NCI-H345 treated with DMSO at 0.1 percent for 48 hours (cell line): ENCODE results near the gene DNAJA3.

Source experiments
- DNase-seq: peaks from one replicate; lab custom pipeline; 2025; ENCODE audit not compliant: unreplicated experiment; lab: John Stamatoyannopoulos, UW

DNAJA3 gene

DNA sequence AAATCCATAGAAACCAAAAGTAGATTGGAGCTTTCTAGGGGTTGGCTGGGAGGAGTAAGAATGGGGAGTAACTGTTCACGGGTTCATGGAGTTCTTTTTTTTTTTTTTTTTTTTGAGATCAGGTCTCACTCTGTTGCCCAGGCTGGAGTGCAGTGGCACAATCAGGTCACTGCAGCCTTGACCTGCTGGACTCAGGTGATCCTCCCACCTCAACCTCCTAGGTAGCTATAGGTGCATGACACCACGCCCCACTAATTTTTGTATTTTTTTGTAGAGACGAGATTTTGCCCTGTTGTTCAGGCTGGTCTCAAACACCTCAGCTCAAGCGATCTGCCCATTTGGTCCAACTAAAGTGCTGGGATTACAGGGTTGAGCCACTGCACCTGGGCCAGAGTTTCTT lies 47.2 kb downstream of the DNAJA3 start:
- DNase-seq, result no peak

DNA sequence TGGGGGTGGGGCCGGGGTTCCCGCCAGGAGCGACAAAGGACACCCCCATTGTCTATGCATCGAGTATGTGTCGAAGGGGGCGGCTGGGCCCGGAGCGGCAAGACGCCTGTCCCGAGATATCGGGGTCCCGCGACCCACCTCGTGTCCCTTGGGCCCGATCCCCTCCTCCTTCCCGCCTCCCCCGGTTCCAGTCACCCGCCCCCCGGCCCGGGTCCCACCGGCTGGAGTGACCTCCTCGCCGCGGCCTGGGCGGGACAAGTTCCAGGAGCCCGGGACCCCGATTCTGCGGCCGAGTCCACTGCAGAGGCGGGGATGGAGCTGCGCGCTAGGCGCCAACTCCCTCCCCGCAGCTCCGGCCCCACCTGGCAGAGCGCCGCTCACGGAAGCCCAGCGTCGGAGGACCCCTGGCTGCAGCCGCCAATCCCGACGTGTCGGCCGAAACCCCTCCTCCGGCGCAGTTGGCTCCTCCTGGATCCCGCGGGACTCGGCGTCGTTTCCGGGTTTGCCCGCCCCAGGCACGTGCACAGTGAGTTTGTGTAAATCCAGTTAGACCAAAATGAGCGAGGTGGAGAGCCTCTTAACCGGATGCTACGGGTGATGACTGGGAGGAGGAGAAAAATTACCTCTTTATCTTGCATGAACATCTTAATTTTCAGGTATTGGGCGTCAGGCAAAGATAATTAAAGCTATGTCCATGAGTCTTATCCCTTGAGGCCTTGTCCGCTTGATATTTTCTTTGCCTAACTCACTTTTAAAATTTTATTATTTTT lies 48.7 kb downstream of the DNAJA3 start, which contains the start of gene NMRAL1:
Gene NMRAL1 (minus strand): TSS at position 434 of the 770 bp plus-strand sequence. CDS start 493 bp downstream, outside the sequence.
- DNase-seq, result peak; percentile 93

DNA sequence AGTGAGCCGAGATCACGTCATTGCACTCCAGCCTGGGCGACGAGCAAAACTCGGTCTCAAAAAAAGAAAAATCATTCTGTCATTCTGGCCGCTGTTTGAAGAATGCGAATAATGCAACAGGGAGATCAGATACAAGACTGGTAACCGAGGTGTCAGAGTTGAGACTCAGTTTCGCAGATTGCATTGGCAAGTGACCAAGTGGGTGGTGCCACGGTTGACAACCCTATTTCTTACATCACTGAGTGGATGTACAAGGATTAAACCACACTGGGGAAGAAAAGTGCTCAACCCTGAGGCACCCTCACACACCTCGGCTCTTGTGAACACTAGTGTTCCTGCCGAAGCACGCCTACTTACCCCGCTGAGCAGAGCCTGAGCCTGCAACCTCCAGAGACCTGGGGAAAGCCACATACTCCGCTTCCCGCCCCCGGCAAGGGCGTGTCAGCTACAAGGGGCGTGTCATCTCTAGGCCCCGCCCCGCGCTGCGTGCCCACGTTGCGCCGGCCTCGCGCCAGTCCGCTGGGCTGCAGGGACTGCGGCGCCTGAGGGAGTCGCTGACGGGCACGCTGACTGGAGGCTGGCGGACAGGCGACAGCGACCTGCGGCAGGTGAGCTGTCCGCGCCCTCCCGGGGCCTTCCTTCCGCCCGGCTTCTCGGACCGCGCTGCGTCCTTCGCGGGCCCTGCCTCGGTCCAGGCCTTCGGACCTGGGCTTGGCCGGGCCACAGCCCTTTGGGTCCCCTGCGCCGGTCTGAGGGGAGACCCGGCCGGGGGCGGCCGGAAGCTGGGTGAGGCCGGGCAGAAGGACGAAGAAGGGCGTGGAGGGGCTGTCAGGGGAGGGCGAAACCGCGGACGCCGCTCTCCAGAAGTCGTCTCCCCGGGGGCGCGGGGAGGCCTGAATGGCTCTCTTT lies 50.5 kb downstream of the DNAJA3 start, which contains the start of gene HMOX2:
Gene HMOX2 (plus strand): TSS at position 519 of the 909 bp plus-strand sequence. CDS start 29,127 bp downstream, outside the sequence.
- peak; percentile 88 for DNase-seq

DNA sequence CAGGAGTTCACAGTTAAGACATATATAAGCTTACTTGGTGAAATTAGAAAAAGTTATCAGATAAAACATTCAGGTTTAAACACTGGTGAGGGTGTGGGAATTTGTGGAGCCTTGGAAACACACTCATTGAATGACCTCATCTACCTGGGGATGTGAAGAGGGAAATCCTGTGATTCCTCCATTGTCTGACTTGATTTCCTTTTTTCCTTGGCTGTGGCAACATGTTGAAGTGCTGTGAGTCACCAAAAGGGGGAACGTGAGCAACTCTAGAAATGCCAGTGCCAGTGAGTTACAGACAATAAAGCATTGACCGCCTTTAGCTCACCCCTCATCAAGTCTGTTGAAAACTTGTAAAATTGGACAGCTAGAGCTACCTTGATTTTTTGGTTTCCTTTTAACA lies 52.3 kb downstream of the DNAJA3 start:
- no peak for DNase-seq

DNA sequence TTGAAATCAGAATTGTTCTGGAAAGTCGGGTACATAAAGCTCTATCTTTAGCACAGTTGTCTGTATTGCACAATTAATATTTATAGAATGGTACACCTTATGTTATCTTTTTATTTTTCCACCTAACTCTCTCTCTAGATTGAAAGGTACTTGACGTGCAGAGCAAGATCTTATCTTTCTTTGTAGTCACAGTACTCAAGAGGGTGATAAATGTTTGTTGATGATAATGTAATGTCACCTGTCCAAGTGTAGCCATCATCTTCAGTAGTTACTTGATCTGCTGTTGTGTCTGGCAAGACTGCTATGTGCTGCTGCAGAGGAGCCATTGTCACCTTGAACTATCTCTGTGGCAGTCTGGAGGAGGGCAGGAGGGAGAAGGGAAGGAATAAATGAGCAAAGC lies 55.9 kb downstream of the DNAJA3 start:
- DNase-seq, result no peak

DNA sequence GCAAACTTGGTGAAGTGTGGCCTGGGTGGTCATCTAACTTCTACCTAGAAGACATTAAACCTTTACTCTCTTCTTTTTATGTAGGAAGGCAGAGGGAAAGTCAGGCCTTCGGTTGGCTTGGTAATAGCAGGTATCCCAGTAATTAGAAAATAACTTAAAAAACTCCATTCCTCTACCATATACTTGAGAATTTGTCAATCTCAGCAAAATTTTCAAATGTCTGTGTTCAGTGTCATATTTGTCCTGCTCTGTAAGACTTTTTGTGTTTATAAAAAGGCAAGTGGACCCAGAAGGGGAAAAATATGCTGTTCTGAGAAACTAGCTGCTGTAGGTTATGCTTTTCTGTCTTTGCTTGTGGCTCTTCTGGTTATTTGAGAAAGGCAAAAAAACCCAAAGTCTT lies 56.3 kb downstream of the DNAJA3 start:
- no peak for DNase-seq

DNA sequence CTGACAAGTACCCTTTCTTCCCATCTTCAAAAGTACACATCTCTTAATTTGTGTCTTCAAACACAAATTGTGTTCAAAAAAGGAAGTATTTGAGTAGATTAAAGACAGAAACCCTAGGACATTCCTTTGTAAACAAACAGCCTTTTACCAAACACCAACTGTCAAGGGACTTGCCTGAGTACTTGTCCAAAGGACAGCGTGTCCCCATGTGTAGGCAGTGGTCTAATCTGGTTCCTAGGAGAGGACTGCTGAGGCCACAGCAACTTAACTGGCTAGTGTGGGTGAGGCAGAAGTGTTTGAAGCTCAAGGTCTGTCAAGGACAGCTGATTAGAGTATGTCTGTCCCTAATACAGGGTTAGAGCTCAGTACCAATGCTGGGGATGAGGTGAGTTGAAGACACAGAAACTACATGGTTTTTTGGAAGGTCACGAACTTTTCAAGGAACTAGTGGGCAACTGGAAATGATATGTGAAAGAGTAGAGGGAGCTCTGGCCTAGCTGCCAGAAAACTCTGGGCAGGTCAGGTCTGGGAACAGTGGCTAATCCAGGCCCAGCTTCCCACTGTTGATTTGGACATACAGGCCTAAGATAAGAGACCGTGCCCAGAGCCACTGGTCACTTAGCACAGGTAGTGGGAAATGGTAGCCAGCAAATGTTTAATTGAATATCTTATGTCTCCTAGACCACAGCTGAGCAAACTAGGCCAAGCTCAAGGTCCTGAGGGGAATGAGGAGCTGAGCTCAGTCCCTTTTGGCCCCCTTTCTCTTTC lies 60.6 kb downstream of the DNAJA3 start:
- DNase-seq, result no peak

DNA sequence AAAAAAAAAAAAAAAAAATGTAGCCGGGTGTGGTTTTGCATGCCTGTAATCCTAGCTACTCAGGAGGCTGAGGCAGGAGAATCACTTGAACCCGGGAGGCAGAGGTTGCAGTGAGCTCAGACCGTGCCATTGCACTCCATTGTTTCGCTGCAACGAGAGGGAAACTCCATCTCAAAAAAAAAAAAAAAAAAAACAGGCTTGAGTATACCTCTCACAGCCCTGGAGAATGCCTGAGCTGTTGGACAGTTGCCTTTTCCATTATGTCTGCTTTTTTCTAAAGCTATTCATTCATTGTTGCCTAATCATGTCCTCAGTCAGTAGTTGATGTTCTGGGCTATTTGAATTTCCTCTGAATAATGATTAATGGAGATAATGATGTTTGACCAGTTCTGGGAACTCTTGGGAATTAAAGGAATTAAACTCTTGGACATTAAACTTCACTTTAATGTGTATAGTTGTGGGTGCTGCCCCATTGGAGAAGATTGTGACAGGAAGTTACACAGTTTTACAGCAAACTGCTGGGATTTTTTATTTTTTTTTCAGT lies 62.4 kb downstream of the DNAJA3 start:
- DNase-seq, result no peak

DNA sequence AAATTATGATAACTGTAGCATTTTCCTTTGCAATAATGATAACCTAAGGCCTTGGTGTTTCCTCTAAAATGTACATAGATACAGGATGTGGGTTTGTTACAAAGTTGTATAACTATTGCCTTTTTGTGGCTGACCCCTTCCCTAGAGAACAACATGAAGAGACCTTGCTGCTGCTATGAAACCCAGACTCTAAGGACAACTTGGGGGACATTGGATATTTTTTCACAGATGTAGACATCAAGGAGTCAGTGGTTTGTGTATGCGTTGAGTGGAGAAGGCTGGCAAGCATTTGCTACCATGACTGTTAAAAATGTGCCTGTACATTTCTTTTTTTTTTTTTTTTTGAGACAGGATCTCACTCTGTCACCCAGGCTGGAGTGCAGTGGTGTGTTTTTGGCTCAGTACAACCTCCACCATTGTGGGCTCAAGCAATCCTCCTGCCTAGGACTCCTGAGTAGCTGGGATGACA lies 62.9 kb downstream of the DNAJA3 start:
- no peak for DNase-seq

DNA sequence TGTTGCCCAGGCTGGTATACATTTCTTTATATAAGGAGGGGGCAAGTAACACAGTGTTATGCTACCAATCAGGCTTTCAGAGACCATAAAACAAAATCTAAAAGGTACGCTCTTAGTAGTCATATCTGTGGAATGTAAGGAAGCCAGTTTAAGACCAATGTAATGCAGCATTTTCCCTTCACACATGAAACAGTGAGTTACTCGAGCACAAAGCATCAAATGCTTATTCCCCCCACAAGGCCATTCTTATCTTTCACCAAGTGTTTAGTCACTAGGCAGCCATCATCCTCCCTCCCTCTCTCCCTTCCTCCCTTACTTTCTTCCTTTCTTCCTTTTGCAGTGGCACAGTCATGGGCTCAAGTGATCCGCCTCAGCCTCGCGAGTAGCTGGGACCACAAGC lies 63.4 kb downstream of the DNAJA3 start:
- no peak for DNase-seq

DNA sequence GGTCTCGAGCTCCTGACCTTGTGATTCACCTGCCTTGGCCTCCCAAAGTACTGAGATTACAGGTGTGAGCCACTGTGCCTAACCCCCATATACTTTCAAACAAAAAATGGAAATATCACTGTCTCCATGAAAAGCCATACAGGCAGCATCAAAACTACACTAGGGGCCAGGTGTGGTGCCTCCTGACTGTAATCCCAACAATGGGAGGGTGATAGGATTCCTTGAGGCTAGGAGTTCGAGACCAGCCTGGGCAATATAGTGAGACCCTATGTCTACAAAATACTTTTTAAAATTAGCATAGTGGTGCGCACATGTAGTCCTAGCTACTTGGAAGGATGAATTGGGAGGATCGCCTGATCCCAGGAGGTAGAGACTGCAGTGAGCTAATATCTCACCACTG lies 66.2 kb downstream of the DNAJA3 start:
- no peak for DNase-seq

DNA sequence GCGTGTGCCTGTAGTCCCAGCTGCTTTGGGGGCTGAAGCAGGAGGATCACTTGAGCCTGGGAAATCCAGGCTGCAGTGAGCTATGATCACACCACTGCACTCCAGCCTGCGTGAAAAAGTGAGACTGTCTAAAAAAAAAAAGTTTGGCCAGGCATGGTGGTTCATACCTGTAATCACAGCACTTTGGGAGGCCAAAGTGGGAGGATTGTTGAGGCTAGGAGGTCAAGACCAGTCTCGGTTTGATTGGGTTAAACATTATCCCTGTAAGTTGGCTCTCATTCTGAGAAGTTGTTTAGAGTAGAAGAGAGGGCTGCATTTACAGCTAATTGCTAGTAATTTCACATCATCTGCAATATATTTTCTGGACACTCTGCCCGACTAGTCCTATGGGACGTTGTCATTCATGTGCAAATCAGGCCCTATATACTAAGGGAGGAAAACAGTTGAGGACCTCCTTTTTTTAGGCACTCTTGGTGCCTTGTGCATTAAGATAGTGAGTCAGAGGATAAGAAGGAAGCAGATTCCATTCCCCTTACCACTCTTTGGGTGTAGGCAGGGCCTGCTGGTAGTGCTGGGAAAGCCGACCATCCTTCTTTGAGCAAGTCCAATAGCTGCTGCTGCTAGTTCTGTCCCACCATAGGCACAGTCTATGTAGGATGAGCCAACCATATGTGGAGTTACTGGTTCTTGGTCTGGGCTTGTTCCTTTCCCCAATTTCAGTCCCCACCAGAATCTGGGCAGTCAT lies 69.2 kb downstream of the DNAJA3 start:
- no peak for DNase-seq

DNA sequence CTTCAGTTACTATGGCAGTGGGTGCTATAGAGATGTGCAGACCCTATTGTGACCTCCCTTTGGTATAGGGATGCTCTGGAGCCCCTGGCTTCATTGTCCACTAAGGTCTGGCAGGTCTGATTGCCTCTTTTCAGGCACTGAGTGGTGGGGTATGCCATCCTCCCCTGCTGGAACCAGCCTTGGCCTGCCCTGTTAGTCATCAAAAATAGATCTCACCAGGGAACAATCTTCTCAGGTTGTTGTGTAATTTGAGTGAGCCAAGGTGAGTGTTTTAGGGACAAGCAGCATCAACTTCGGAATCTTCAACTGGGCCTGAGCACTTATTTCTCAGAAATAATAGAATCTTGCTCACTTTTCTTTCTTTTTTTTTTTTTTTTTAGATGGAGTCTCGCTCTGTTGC lies 70.1 kb downstream of the DNAJA3 start:
- no peak for DNase-seq

DNA sequence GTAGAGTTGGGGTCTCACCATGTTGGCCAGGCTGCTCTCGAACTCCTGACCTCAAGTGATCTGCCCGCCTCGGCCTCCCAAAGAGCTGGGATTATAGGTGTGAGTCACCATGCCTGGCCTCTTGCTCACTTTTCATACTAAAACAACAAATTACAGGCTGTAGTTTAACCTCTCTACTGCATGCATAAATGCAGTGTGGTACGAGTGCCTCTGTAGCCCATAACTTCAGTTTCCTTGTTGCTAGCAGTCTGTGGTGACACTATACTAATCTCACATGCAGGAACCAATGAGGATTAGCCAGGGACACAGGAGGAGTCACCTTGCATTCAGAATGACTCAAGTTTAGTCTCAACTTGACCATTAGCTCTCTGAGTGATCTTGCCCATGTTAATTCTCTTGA lies 70.6 kb downstream of the DNAJA3 start:
- DNase-seq, result no peak

DNA sequence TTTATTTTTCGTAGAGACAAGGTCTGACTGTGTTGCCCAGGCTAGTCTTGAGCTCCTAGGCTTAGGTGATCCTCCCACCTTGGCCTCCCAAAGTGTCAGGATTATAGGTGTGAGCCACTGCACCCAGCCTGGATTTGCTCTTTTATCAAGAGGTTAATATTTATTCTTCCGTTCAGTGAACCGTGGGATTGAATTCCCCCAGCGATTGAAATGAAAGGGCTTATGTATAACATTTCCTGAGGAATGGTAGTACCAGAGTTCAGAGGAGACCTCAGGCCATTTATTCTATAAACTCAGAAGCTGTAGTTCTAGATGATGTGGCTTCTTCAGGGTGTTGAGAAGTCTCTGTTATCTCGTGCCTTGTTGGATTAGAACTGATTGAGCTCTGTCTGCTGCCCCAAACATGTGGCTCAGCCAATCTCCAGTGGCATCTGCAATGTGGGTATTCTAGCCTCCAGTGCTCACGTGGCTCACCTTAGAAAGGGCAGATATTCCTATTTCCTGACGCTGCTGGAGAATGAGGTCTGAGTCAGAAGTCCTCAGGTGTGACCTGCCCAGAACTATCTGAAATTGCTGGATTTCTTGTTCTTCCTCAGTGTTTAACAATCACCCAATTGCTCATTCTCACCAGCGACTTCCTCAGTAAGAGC lies 73.0 kb downstream of the DNAJA3 start:
- no peak for DNase-seq

DNA sequence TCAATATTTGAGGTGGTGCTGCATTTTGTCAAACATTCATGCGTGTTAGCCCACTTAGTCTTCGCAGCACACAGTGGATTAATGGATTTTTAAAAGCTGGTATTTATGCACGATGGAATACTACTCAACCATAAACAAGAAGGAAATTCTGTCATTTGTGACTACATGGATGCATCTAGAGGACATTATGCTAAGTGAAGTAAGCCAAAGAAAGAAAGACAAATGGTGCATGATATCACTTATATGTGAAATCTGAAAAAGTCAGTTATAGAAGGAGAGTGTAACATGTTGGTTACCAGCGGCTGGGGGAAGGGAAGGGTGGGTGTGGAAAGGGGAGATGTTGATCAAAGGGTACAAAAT lies 73.5 kb downstream of the DNAJA3 start:
- no peak for DNase-seq

DNA sequence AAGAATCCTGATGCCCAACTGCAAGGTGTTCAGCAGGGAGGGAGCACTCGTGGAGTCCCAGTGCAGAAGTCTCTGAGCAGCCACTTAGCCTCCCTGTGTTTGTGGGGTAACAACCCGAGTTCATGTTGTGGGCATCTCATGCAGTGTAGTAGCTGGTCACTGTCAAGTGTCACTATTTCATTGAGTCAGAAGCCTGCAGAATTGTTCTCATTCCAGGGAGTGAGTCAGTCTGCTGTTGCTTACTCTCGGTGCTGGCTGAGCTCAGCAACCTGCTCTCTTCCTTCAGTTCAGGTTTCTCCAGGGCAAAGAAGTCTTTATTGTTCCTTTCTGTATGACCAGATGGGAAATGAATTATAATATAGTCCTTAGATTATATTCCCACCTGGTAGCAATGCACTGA lies 74.6 kb downstream of the DNAJA3 start:
- DNase-seq, result no peak

DNA sequence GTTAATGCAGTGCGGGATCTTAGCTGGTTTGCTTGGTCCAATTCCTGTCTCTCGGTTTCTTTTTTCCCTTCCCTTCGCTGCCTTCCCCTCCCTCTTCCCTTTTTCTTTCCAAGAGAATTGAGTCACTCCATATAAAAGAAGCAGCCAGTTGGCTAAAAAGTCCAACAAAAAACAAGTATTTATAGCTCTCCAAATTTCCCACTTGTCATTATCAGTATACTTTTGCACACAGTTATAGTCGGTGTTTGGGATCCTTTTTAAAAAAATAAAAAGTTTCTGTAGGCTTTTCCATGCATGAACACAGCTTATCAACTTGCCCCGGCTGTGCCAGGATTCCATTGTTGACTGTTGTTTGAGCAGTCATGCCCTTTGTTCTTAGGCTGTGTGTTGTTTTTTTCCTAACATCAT lies 75.4 kb downstream of the DNAJA3 start:
- no peak for DNase-seq

DNA sequence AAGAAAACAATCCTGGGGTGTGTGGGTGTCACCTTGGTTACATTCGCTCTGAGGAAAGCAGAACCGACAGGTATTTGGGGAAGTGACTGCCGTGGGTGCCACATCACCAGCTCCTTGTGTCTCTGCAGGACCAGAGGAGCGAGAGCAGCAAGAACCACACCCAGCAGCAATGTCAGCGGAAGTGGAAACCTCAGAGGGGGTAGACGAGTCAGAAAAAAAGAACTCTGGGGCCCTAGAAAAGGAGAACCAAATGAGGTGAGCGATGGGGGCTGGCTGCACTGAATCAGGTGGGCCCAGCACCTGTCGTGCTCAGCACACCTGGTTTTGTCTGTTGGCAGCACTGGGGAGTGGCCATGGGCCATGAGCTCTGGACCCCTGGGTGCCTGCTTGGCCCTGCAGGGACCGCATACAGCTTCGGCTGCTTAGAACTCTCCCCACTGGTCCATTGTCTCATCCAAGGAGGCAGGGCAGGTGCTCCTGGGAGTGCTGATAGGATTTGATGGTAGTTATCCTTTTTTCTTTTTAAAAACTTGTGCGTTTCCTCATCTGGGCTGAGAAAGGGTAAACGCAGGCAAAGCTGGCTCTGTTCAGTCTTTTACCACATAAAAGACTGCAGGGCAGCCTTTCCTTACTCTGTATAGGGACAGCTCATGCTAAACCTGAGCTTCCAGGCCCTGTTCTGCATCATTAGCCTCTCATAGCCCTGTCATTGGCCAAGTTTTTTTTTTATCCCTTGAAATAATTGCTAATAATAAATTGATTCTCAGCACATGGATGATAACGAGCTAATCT lies 79.9 kb downstream of the DNAJA3 start:
- peak; percentile 6 for DNase-seq
